ENCODE data around the gene FBXL20. TPM values are rescaled to one million over a fixed set of nuclear protein-coding genes. Genes with fewer than 3 reads are reported as not detected.

FBXL20 gene
- total RNA-seq, 5 donors from 2014 or later (not counting 1 experiment from before 2014, with no cell fraction given) = 23.5 to 30.0 (median 26.2) TPM

GRCh38 chr17:39239640-39240314, 161.6 kb downstream of the FBXL20 start:
- CTCF ChIA-PET = interaction anchor here (0.6 to 4.5 kb wide), 7 partner anchors 9 to 257 kb away, joined by 3 to 48 read pairs (median 8); partner anchors contain the start of gene RPL19 (in 1 of the 2)
- H3K4me1 Mint-ChIP-seq = peaks cover 38 to 43% (median 43%) of the 10 kb centered on the region in 3 donors
- H3K27ac ChIP-seq (ENCODE audit: low read length) = peak overlapping the region; percentile 92

GRCh38 chr17:39238311-39238972, 163.0 kb downstream of the FBXL20 start:
- Histone ChIP-seq H3K36me3 (ENCODE audit: control insufficient read depth in 2 of 2, extremely low read depth in 1 of 2, insufficient read depth in 1 of 2, low read length in 1 of 2) (no peaks in the 10 kb centered on the region), H3K9me3 (no peaks in the 10 kb centered on the region), H3K4me1 (ENCODE audit: control insufficient read depth in 1 of 2, extremely low read depth in 1 of 2, insufficient read depth in 2 of 2, low read length in 2 of 2) (peaks cover 0 to 50% of the 10 kb centered on the region in 2 experiments), H3K27me3 (replicated peaks in 1 of 2; ENCODE audit: control insufficient read depth in 2 of 2, extremely low read depth in 1 of 2, insufficient read depth in 2 of 2, low read length in 1 of 2) (no peaks in the 10 kb centered on the region), H3K4me3 (ENCODE audit: control insufficient read depth in 1 of 2, extremely low read depth in 1 of 2, low read length in 1 of 2) (peak overlapping the region in 1 of 2 donors; percentile 36), H3K27ac (ENCODE audit: low read length) (peak overlapping the region; percentile 92)
- Mint-ChIP-seq H3K36me3 (no peaks in the 10 kb centered on the region), H3K27me3 (peaks cover 0 to 2% of the 10 kb centered on the region in 2 donors), H3K27ac (peak overlapping the region; percentile 89 to 96), H3K4me3 (peak overlapping the region; percentile 62 to 80 (median 70)), H3K4me1 (peaks cover 30 to 33% (median 33%) of the 10 kb centered on the region in 3 donors), H3K9me3 (no peaks in the 10 kb centered on the region)
- ATAC-seq (replicated peaks in 1 of 4) (peak; percentile 91 to 97 (median 94)), DNase-seq (peak; percentile 50 to 94 (median 82))
- ChIA-PET CTCF (interaction anchor here (0.6 to 4.5 kb wide), 14 partner anchors 11 to 551 kb away, joined by 3 to 48 read pairs (median 4); partner anchors contain the start of gene RPL19 (in 1 of the 2)), POLR2A (interaction anchor here in 1 of 2 donors (0.6 to 1.4 kb wide), 4 partner anchors 13 to 39 kb away, joined by 5 to 11 read pairs (median 8); partner anchors contain the start of genes RPL19 and STAC2)
- 40% methylated on average over 8 of the region's 15 CpGs for WGBS (ENCODE audit: insufficient coverage)

More at GRCh38 chr17:39239640-39240314, 161.6 kb downstream of the FBXL20 start:
- Histone ChIP-seq H3K4me1 (ENCODE audit: control insufficient read depth in 1 of 2, extremely low read depth in 1 of 2, insufficient read depth in 2 of 2, low read length in 2 of 2) (peaks cover 0 to 61% of the 10 kb centered on the region in 2 experiments), H3K36me3 (ENCODE audit: control insufficient read depth in 2 of 2, extremely low read depth in 1 of 2, insufficient read depth in 1 of 2, low read length in 1 of 2) (no peaks in the 10 kb centered on the region), H3K27me3 (replicated peaks in 1 of 2; ENCODE audit: control insufficient read depth in 2 of 2, extremely low read depth in 1 of 2, insufficient read depth in 2 of 2, low read length in 1 of 2) (peaks cover 0 to 3% of the 10 kb centered on the region in 2 experiments), H3K9me3 (no peaks in the 10 kb centered on the region), H3K4me3 (ENCODE audit: control insufficient read depth in 1 of 2, extremely low read depth in 1 of 2, low read length in 1 of 2) (no peak overlapping the region)
- ATAC-seq (replicated peaks in 1 of 4) (peak; percentile 28 to 51 (median 35)), DNase-seq (peak; percentile 32 to 85 (median 64))
- peak overlapping the region in 1 of 3 donors; percentile 28 for H3K4me3 Mint-ChIP-seq
- H3K36me3 Mint-ChIP-seq = no peaks in the 10 kb centered on the region
- 10% methylated on average over 12 of the region's 16 CpGs for WGBS (ENCODE audit: insufficient coverage)
- POLR2A ChIA-PET = no interaction called here
- H3K9me3 Mint-ChIP-seq = no peaks in the 10 kb centered on the region
- H3K27ac Mint-ChIP-seq = peak overlapping the region; percentile 52 to 61
- peaks cover 0 to 2% of the 10 kb centered on the region in 2 donors for H3K27me3 Mint-ChIP-seq

- ChIA-PET CTCF (interaction anchor here (1.0 to 4.5 kb wide), 5 partner anchors 28 to 73 kb away, joined by 3 to 48 read pairs (median 4); no protein-coding TSS in a partner anchor), POLR2A (no interaction called here)
- no peak for ATAC-seq (replicated peaks in 1 of 4)
- no peaks in the 10 kb centered on the region for H3K27me3 Mint-ChIP-seq
- H3K36me3 Mint-ChIP-seq = no peaks in the 10 kb centered on the region
- Histone ChIP-seq H3K4me3 (ENCODE audit: control insufficient read depth in 1 of 2, extremely low read depth in 1 of 2, low read length in 1 of 2) (no peak overlapping the region), H3K27me3 (replicated peaks in 1 of 2; ENCODE audit: control insufficient read depth in 2 of 2, extremely low read depth in 1 of 2, insufficient read depth in 2 of 2, low read length in 1 of 2) (peaks cover 0 to 4% of the 10 kb centered on the region in 2 experiments), H3K36me3 (ENCODE audit: control insufficient read depth in 2 of 2, extremely low read depth in 1 of 2, insufficient read depth in 1 of 2, low read length in 1 of 2) (no peaks in the 10 kb centered on the region), H3K27ac (ENCODE audit: low read length) (peak overlapping the region; percentile 92), H3K9me3 (no peaks in the 10 kb centered on the region), H3K4me1 (ENCODE audit: control insufficient read depth in 1 of 2, extremely low read depth in 1 of 2, insufficient read depth in 2 of 2, low read length in 2 of 2) (peaks cover 0 to 50% of the 10 kb centered on the region in 2 experiments)
- peaks cover 30 to 33% (median 33%) of the 10 kb centered on the region in 3 donors for H3K4me1 Mint-ChIP-seq
- peak overlapping the region; percentile 89 to 96 for H3K27ac Mint-ChIP-seq
- H3K9me3 Mint-ChIP-seq = no peaks in the 10 kb centered on the region
- 85% methylated on average over 3 of the region's 7 CpGs for WGBS (ENCODE audit: insufficient coverage)
- no peak for DNase-seq
- peak overlapping the region in 1 of 3 donors; percentile 80 for H3K4me3 Mint-ChIP-seq
Measured at GRCh38 chr17:39237586-39237985, 163.8 kb downstream of the FBXL20 start.

GRCh38 chr17:39236981-39237441, 164.4 kb downstream of the FBXL20 start:
- Mint-ChIP-seq H3K4me3 (no peak overlapping the region), H3K27me3 (peaks cover 0 to 4% of the 10 kb centered on the region in 2 donors), H3K27ac (peak overlapping the region in 1 of 2 donors; percentile 55), H3K9me3 (no peaks in the 10 kb centered on the region), H3K4me1 (peaks cover 34 to 37% (median 37%) of the 10 kb centered on the region in 3 donors), H3K36me3 (no peaks in the 10 kb centered on the region)
- Histone ChIP-seq H3K9me3 (no peaks in the 10 kb centered on the region), H3K36me3 (ENCODE audit: control insufficient read depth in 2 of 2, extremely low read depth in 1 of 2, insufficient read depth in 1 of 2, low read length in 1 of 2) (no peaks in the 10 kb centered on the region), H3K4me3 (ENCODE audit: control insufficient read depth in 1 of 2, extremely low read depth in 1 of 2, low read length in 1 of 2) (no peak overlapping the region), H3K4me1 (ENCODE audit: control insufficient read depth in 1 of 2, extremely low read depth in 1 of 2, insufficient read depth in 2 of 2, low read length in 2 of 2) (peaks cover 0 to 55% of the 10 kb centered on the region in 2 experiments), H3K27me3 (replicated peaks in 1 of 2; ENCODE audit: control insufficient read depth in 2 of 2, extremely low read depth in 1 of 2, insufficient read depth in 2 of 2, low read length in 1 of 2) (peaks cover 0 to 10% of the 10 kb centered on the region in 2 experiments), H3K27ac (ENCODE audit: low read length) (peak overlapping the region; percentile 29)
- ChIA-PET POLR2A (no interaction called here), CTCF (interaction anchor here in 1 of 2 donors (2.0 to 4.5 kb wide), 3 partner anchors 7 to 72 kb away, joined by 8 to 48 read pairs (median 10); no protein-coding TSS in a partner anchor)
- WGBS (ENCODE audit: insufficient coverage) = 96% methylated on average over 4 of the region's 6 CpGs
- no peak for ATAC-seq (replicated peaks in 1 of 4)
- DNase-seq = no peak

GRCh38 chr17:39236450-39236927, 164.9 kb downstream of the FBXL20 start:
- ATAC-seq (replicated peaks in 1 of 4) (no peak), DNase-seq (no peak)
- Histone ChIP-seq H3K4me3 (ENCODE audit: control insufficient read depth in 1 of 2, extremely low read depth in 1 of 2, low read length in 1 of 2) (no peak overlapping the region), H3K9me3 (no peaks in the 10 kb centered on the region), H3K27me3 (replicated peaks in 1 of 2; ENCODE audit: control insufficient read depth in 2 of 2, extremely low read depth in 1 of 2, insufficient read depth in 2 of 2, low read length in 1 of 2) (peaks cover 0 to 15% of the 10 kb centered on the region in 2 experiments), H3K36me3 (ENCODE audit: control insufficient read depth in 2 of 2, extremely low read depth in 1 of 2, insufficient read depth in 1 of 2, low read length in 1 of 2) (no peaks in the 10 kb centered on the region), H3K4me1 (ENCODE audit: control insufficient read depth in 1 of 2, extremely low read depth in 1 of 2, insufficient read depth in 2 of 2, low read length in 2 of 2) (peaks cover 0 to 60% of the 10 kb centered on the region in 2 experiments), H3K27ac (ENCODE audit: low read length) (peak overlapping the region; percentile 29)
- peaks cover 39 to 42% (median 42%) of the 10 kb centered on the region in 3 donors for H3K4me1 Mint-ChIP-seq
- CTCF ChIA-PET = interaction anchor here (0.5 to 4.5 kb wide), 8 partner anchors 8 to 84 kb away, joined by 3 to 48 read pairs (median 5); partner anchors contain the start of gene RPL19 (in 1 of the 2)
- peak overlapping the region; percentile 55 to 70 for H3K27ac Mint-ChIP-seq
- 83% methylated on average over 1 of the region's 5 CpGs for WGBS (ENCODE audit: insufficient coverage)
- H3K27me3 Mint-ChIP-seq = peaks cover 0 to 9% of the 10 kb centered on the region in 2 donors
- H3K4me3 Mint-ChIP-seq = no peak overlapping the region
- POLR2A ChIA-PET = interaction anchor here in 1 of 2 donors (0.8 kb wide), 1 partner anchor 88 kb away, joined by 4 read pairs; no protein-coding TSS in a partner anchor
- H3K36me3 Mint-ChIP-seq = no peaks in the 10 kb centered on the region
- H3K9me3 Mint-ChIP-seq = no peaks in the 10 kb centered on the region

Measured in T-cell (primary cell).